ENCODE results near the gene EOMES. TPM values are rescaled to one million over a fixed set of nuclear protein-coding genes. Genes with fewer than 3 reads are reported as not detected.

EOMES gene
- total and polyA plus RNA-seq, 2 of the 8 experiments (the other 6 are each of a cell fraction or from before 2014, with no cell fraction given) = 0.09 to 0.47 TPM

DNA sequence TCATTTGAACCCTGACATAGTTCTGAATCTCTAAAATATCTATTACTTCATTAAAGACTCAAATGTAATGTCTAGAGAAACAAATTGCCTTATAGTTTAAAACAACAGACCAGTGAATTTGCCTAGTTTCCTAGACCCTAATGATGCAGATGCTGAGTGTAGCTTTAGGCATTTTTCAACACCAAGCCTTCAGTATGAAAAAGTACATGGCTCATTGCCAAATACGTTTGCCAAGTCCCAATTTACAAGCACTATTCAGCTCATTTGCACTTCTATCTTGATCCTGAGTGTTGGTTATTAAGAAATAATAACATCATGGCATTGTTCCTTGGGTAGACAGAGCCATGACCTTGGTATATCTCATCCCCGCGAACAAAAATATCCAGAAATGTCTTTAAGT lies 46.8 kb downstream of the EOMES start (continued):
- TF ChIP-seq EP300 (IDR thresholded peaks at IDR 0.05; ENCODE audit: borderline replicate concordance in 1 of 2, low read depth in 2 of 2, low read length in 2 of 2) = no peak
- TF ChIP-seq EGR1 (IDR thresholded peaks at IDR 0.05; ENCODE audit: borderline replicate concordance, low read depth, low read length) = no peak

Measured in H1 (cell line).